Measurements from ENCODE around the gene SMIM29. TPM values are rescaled to one million over a fixed set of nuclear protein-coding genes. Genes with fewer than 3 reads are reported as not detected.
A peak's percentile ranks its signal among the peaks of the same experiment; 100 is the strongest.

SMIM29 gene
- polyA plus RNA-seq, 1 donor (not counting 4 experiments of a cell fraction or from before 2014, with no cell fraction given) = 27.4 TPM

DNA sequence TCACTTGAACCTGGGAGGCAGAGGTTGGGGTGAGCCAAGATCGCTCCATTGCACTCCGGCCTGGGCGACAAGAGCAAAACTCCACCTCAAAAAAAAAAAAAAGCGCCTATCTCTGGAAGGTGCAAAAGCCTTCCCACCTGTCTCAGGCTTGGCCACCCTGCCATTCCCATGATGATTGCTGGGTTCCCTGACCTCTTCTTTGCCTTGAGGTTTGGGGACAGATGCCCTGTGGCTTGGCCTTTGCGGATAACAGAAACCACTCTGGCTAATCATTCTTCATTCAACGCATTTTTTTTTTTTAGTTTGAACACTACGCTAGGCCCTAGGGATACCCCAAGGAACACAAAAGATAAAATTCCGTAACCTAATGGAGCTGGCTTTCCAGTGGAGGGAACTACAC is 18.9 kb downstream of the SMIM29 start:
- Histone ChIP-seq H3K79me2 (ENCODE audit: control insufficient read depth, insufficient read depth, low read length) (no peaks in the 10 kb centered on the region), H3K27me3 (ENCODE audit: control insufficient read depth, extremely low read depth, insufficient read depth, low read length) (no peaks in the 10 kb centered on the region), H3K36me3 (ENCODE audit: control insufficient read depth in 2 of 2, extremely low read depth in 1 of 2, insufficient read depth in 2 of 2, low read length in 2 of 2) (no peaks in the 10 kb centered on the region), H3K4me3 (ENCODE audit: control insufficient read depth in 2 of 3, extremely low read depth in 1 of 3, insufficient read depth in 2 of 3, low read depth in 1 of 3, low read length in 3 of 3) (no peak overlapping the region), H3K27ac (ENCODE audit: control insufficient read depth, insufficient read depth, low read length) (no peak overlapping the region), H3K9me3 (ENCODE audit: control insufficient read depth, low read depth, low read length) (no peaks in the 10 kb centered on the region), H3K9ac (ENCODE audit: control insufficient read depth, extremely low read depth, insufficient read depth, low read length) (no peak overlapping the region), H2AFZ (ENCODE audit: control insufficient read depth, low read length) (no peak overlapping the region), H4K20me1 (ENCODE audit: control insufficient read depth, extremely low read depth, insufficient read depth, low read length) (no peaks in the 10 kb centered on the region), H3K9me1 (ENCODE audit: control insufficient read depth, extremely low read depth, insufficient read depth, low read length) (no peaks in the 10 kb centered on the region), H3K4me1 (ENCODE audit: control insufficient read depth, extremely low read depth, insufficient read depth, low read length) (peaks cover 38% of the 10 kb centered on the region), H3K4me2 (ENCODE audit: control insufficient read depth, extremely low read depth, insufficient read depth, low read depth, low read length) (no peak overlapping the region)
- FAIRE-seq = no peak
- TF ChIP-seq, protein P1, sequence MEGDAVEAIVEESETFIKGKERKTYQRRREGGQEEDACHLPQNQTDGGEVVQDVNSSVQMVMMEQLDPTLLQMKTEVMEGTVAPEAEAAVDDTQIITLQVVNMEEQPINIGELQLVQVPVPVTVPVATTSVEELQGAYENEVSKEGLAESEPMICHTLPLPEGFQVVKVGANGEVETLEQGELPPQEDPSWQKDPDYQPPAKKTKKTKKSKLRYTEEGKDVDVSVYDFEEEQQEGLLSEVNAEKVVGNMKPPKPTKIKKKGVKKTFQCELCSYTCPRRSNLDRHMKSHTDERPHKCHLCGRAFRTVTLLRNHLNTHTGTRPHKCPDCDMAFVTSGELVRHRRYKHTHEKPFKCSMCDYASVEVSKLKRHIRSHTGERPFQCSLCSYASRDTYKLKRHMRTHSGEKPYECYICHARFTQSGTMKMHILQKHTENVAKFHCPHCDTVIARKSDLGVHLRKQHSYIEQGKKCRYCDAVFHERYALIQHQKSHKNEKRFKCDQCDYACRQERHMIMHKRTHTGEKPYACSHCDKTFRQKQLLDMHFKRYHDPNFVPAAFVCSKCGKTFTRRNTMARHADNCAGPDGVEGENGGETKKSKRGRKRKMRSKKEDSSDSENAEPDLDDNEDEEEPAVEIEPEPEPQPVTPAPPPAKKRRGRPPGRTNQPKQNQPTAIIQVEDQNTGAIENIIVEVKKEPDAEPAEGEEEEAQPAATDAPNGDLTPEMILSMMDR (optimal IDR thresholded peaks at IDR 0.05 in 1 of 3, IDR thresholded peaks at IDR 0.05 in 1 of 3, conservative IDR thresholded peaks at IDR 0.05 in 1 of 3; ENCODE audit: extremely low read depth in 1 of 3, insufficient read depth in 2 of 3, low read length in 3 of 3) = no peak
- TF ChIP-seq EZH2 (IDR thresholded peaks at IDR 0.05; ENCODE audit: low read length) = no peak
- DNase-seq (ENCODE audit: low read depth, low spot score) = no peak
- dilution Hi-C loops (cut with MboI; ENCODE audit: extremely low pct_ligation_motif_present, low sequenced_read_pairs) = no loop called here

DNA sequence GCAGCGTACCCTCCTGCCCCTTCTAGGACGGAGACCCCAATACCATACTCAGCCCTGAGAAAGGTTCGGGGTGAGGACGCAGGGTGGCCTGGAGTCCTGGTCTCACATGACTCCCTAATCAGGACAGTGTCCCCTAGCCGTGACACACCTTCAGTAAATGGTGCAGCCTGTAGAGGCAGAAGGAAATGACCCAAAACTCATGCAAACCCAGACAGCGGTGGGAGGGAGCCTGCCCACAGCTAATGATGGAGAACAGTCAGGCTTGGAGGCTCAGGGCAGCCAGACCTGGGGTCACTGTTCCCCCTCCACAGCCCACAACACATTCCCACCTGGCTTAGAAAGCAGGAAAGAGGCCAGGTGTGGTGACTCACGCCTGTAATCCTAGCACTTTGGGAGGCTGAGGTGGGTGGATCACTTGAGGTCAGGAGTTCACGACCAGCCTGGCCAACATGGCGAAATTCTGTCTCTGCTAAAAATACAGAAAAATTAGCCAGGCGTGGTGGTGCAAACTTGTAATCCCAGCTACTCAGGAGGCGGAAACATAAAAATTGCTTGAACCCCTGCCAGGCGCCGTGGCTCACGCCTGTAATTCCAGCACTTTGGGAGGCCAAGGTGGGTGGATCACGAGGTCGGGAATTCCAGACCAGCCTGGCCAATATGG is 20.9 kb downstream of the SMIM29 start:
- TF ChIP-seq EZH2 (IDR thresholded peaks at IDR 0.05; ENCODE audit: low read length) = no peak
- TF ChIP-seq, protein P1 (optimal IDR thresholded peaks at IDR 0.05 in 1 of 3, IDR thresholded peaks at IDR 0.05 in 1 of 3, conservative IDR thresholded peaks at IDR 0.05 in 1 of 3; ENCODE audit: extremely low read depth in 1 of 3, insufficient read depth in 2 of 3, low read length in 3 of 3) = no peak
- FAIRE-seq (no peak), DNase-seq (ENCODE audit: low read depth, low spot score) (no peak)
- H3K4me3 ChIP-seq (ENCODE audit: control insufficient read depth in 2 of 3, extremely low read depth in 1 of 3, insufficient read depth in 2 of 3, low read depth in 1 of 3, low read length in 3 of 3) = no peak overlapping the region
- H3K9ac ChIP-seq (ENCODE audit: control insufficient read depth, extremely low read depth, insufficient read depth, low read length) = no peak overlapping the region
- dilution Hi-C loops (cut with MboI; ENCODE audit: extremely low pct_ligation_motif_present, low sequenced_read_pairs) = no loop called here
- H3K9me3 ChIP-seq (ENCODE audit: control insufficient read depth, low read depth, low read length) = no peaks in the 10 kb centered on the region
- H4K20me1 ChIP-seq (ENCODE audit: control insufficient read depth, extremely low read depth, insufficient read depth, low read length) = no peaks in the 10 kb centered on the region
- H3K79me2 ChIP-seq (ENCODE audit: control insufficient read depth, insufficient read depth, low read length) = no peaks in the 10 kb centered on the region
- no peaks in the 10 kb centered on the region for H3K36me3 ChIP-seq (ENCODE audit: control insufficient read depth in 2 of 2, extremely low read depth in 1 of 2, insufficient read depth in 2 of 2, low read length in 2 of 2)
- H2AFZ ChIP-seq (ENCODE audit: control insufficient read depth, low read length) = no peak overlapping the region
- no peak overlapping the region for H3K4me2 ChIP-seq (ENCODE audit: control insufficient read depth, extremely low read depth, insufficient read depth, low read depth, low read length)
- H3K4me1 ChIP-seq (ENCODE audit: control insufficient read depth, extremely low read depth, insufficient read depth, low read length) = peaks cover 54% of the 10 kb centered on the region
- H3K27me3 ChIP-seq (ENCODE audit: control insufficient read depth, extremely low read depth, insufficient read depth, low read length) = no peaks in the 10 kb centered on the region
- H3K9me1 ChIP-seq (ENCODE audit: control insufficient read depth, extremely low read depth, insufficient read depth, low read length) = no peaks in the 10 kb centered on the region
- H3K27ac ChIP-seq (ENCODE audit: control insufficient read depth, insufficient read depth, low read length) = peak overlapping the region; percentile 48
